Stimulated activated naive CD8-positive, alpha-beta T cell treated with anti-CD3 and anti-CD28 coated beads, Interleukin-15, amount 100 ng/mL, for 72 hours (primary cell): ENCODE results near the gene NFKB1.

Experiments used
- ATAC-seq: fragments of 150-1000 bp; cut with Tn5 transposase; 2 replicates; pipeline ENCODE4 v1.10.0; 2021; ENCODE audit warnings: mild to moderate bottlenecking, moderate library complexity
- DNase-seq, 2 donors: peaks; one replicate each; pipeline ENCODE4 v3.0.0; 2021 to 2022
- H3K27ac Mint-ChIP-seq, 2 donors: one replicate each; pipeline ENCODE4 v1.8.0; 2022; ENCODE audit warnings: mild to moderate bottlenecking in 2 of 2, mixed read lengths in 2 of 2, moderate library complexity in 2 of 2
- H3K27me3 Mint-ChIP-seq: one replicate; pipeline ENCODE4 v1.8.0; 2022; ENCODE audit warnings: mixed read lengths
- H3K4me1 Mint-ChIP-seq: one replicate; pipeline ENCODE4 v1.8.0; 2022; ENCODE audit warnings: mild to moderate bottlenecking, mixed read lengths
- H3K4me3 Mint-ChIP-seq, 2 donors: one replicate each; pipeline ENCODE4 v1.8.0; 2022; ENCODE audit warnings: mild to moderate bottlenecking in 2 of 2, mixed read lengths in 2 of 2, moderate library complexity in 1 of 2
- H3K9me3 Mint-ChIP-seq, 2 donors: one replicate each; pipeline ENCODE4 v1.8.0; 2022; ENCODE audit warnings: mixed read lengths in 2 of 2

NFKB1 gene

GRCh38 chr4:102625232-102625930 is 124.2 kb downstream of the NFKB1 start:
- no peaks in the 10 kb centered on the region for H3K27me3 Mint-ChIP-seq
- ATAC-seq (peak; percentile 91), DNase-seq (peak; percentile 62 to 84)
- no peaks in the 10 kb centered on the region for H3K9me3 Mint-ChIP-seq
- peak overlapping the region; percentile 90 to 92 for H3K4me3 Mint-ChIP-seq
- H3K4me1 Mint-ChIP-seq: peaks cover 67% of the 10 kb centered on the region
- peak overlapping the region; percentile 96 to 97 for H3K27ac Mint-ChIP-seq

GRCh38 chr4:102627831-102628523 is 126.8 kb downstream of the NFKB1 start:
- H3K27ac Mint-ChIP-seq: peak overlapping the region; percentile 37 to 68
- H3K4me3 Mint-ChIP-seq: peak overlapping the region; percentile 59 to 72
- H3K9me3 Mint-ChIP-seq: no peaks in the 10 kb centered on the region
- peak; percentile 47 to 51 for DNase-seq
- H3K27me3 Mint-ChIP-seq: no peaks in the 10 kb centered on the region
- H3K4me1 Mint-ChIP-seq: peaks cover 79% of the 10 kb centered on the region
- peak; percentile 90 for ATAC-seq

GRCh38 chr4:102629673-102630072 is 128.5 kb downstream of the NFKB1 start:
- no peaks in the 10 kb centered on the region for H3K27me3 Mint-ChIP-seq
- DNase-seq (no peak), ATAC-seq (no peak)
- peaks cover 71% of the 10 kb centered on the region for H3K4me1 Mint-ChIP-seq
- peak overlapping the region in 1 of 2 donors; percentile 36 for H3K4me3 Mint-ChIP-seq
- H3K27ac Mint-ChIP-seq: no peak overlapping the region
- H3K9me3 Mint-ChIP-seq: no peaks in the 10 kb centered on the region

- H3K4me3 Mint-ChIP-seq: no peak overlapping the region
- no peaks in the 10 kb centered on the region for H3K9me3 Mint-ChIP-seq
- no peaks in the 10 kb centered on the region for H3K27me3 Mint-ChIP-seq
- DNase-seq: no peak
- no peak for ATAC-seq
- peaks cover 62% of the 10 kb centered on the region for H3K4me1 Mint-ChIP-seq
- no peak overlapping the region for H3K27ac Mint-ChIP-seq
Measured at GRCh38 chr4:102631616-102632015, 130.5 kb downstream of the NFKB1 start.

- Mint-ChIP-seq H3K27me3 (no peaks in the 10 kb centered on the region), H3K4me1 (peaks cover 54% of the 10 kb centered on the region), H3K27ac (no peak overlapping the region), H3K4me3 (no peak overlapping the region), H3K9me3 (no peaks in the 10 kb centered on the region)
- no peak for ATAC-seq
- DNase-seq: no peak
Measured at GRCh38 chr4:102632241-102633065, 131.3 kb downstream of the NFKB1 start.

- Mint-ChIP-seq H3K4me1 (peaks cover 47% of the 10 kb centered on the region), H3K27me3 (no peaks in the 10 kb centered on the region), H3K27ac (no peak overlapping the region)
Measured at GRCh38 chr4:102633100-102633499, 131.9 kb downstream of the NFKB1 start.

GRCh38 chr4:102637391-102637790 is 136.2 kb downstream of the NFKB1 start:
- Mint-ChIP-seq H3K9me3 (no peaks in the 10 kb centered on the region), H3K27ac (no peak overlapping the region), H3K4me1 (peaks cover 11% of the 10 kb centered on the region), H3K4me3 (no peak overlapping the region), H3K27me3 (no peaks in the 10 kb centered on the region)
- ATAC-seq (no peak), DNase-seq (no peak)

More at GRCh38 chr4:102633100-102633499, 131.9 kb downstream of the NFKB1 start:
- ATAC-seq (no peak), DNase-seq (no peak)
- Mint-ChIP-seq H3K9me3 (no peaks in the 10 kb centered on the region), H3K4me3 (no peak overlapping the region)

- DNase-seq (no peak), ATAC-seq (no peak)
- Mint-ChIP-seq H3K9me3 (no peaks in the 10 kb centered on the region), H3K27ac (peak overlapping the region in 1 of 2 donors; percentile 67), H3K27me3 (no peaks in the 10 kb centered on the region), H3K4me1 (peaks cover 11% of the 10 kb centered on the region), H3K4me3 (no peak overlapping the region)
Measured at GRCh38 chr4:102638621-102639020, 137.5 kb downstream of the NFKB1 start.

GRCh38 chr4:102639598-102639997 is 138.4 kb downstream of the NFKB1 start:
- DNase-seq (no peak), ATAC-seq (no peak)
- Mint-ChIP-seq H3K4me3 (peak overlapping the region; percentile 68 to 69), H3K9me3 (no peaks in the 10 kb centered on the region), H3K4me1 (peaks cover 9% of the 10 kb centered on the region), H3K27me3 (no peaks in the 10 kb centered on the region), H3K27ac (no peak overlapping the region)

- DNase-seq (no peak), ATAC-seq (no peak)
- Mint-ChIP-seq H3K4me3 (no peak overlapping the region), H3K27me3 (no peaks in the 10 kb centered on the region), H3K4me1 (peaks cover 5% of the 10 kb centered on the region), H3K27ac (peak overlapping the region in 1 of 2 donors; percentile 28), H3K9me3 (no peaks in the 10 kb centered on the region)
Measured at GRCh38 chr4:102640669-102641068, 139.5 kb downstream of the NFKB1 start.

GRCh38 chr4:102641793-102642192 is 140.6 kb downstream of the NFKB1 start:
- H3K27me3 Mint-ChIP-seq: no peaks in the 10 kb centered on the region
- no peak overlapping the region for H3K4me3 Mint-ChIP-seq
- DNase-seq (no peak), ATAC-seq (no peak)
- H3K4me1 Mint-ChIP-seq: peaks cover 11% of the 10 kb centered on the region
- H3K27ac Mint-ChIP-seq: no peak overlapping the region
- H3K9me3 Mint-ChIP-seq: no peaks in the 10 kb centered on the region

- H3K9me3 Mint-ChIP-seq: no peaks in the 10 kb centered on the region
- H3K4me1 Mint-ChIP-seq: peaks cover 20% of the 10 kb centered on the region
- ATAC-seq (no peak), DNase-seq (no peak)
- no peaks in the 10 kb centered on the region for H3K27me3 Mint-ChIP-seq
- no peak overlapping the region for H3K27ac Mint-ChIP-seq
- no peak overlapping the region for H3K4me3 Mint-ChIP-seq
Measured at GRCh38 chr4:102642631-102643298, 141.6 kb downstream of the NFKB1 start.

GRCh38 chr4:102647117-102647516 is 146.0 kb downstream of the NFKB1 start:
- no peak for DNase-seq
- Mint-ChIP-seq H3K9me3 (no peaks in the 10 kb centered on the region), H3K27ac (no peak overlapping the region), H3K4me3 (no peak overlapping the region), H3K27me3 (no peaks in the 10 kb centered on the region), H3K4me1 (peaks cover 15% of the 10 kb centered on the region)
- ATAC-seq: no peak

- no peaks in the 10 kb centered on the region for H3K27me3 Mint-ChIP-seq
- H3K9me3 Mint-ChIP-seq: no peaks in the 10 kb centered on the region
- no peak overlapping the region for H3K27ac Mint-ChIP-seq
- no peak for DNase-seq
- no peak for ATAC-seq
- H3K4me3 Mint-ChIP-seq: no peak overlapping the region
- H3K4me1 Mint-ChIP-seq: no peaks in the 10 kb centered on the region
Measured at GRCh38 chr4:102657206-102657605, 156.0 kb downstream of the NFKB1 start.

GRCh38 chr4:102663073-102663472 is 161.9 kb downstream of the NFKB1 start:
- Mint-ChIP-seq H3K9me3 (no peaks in the 10 kb centered on the region), H3K27me3 (no peaks in the 10 kb centered on the region), H3K4me3 (no peak overlapping the region), H3K27ac (no peak overlapping the region), H3K4me1 (no peaks in the 10 kb centered on the region)
- no peak for ATAC-seq
- no peak for DNase-seq
